ENCODE results near the gene TCEAL3.

DNA sequence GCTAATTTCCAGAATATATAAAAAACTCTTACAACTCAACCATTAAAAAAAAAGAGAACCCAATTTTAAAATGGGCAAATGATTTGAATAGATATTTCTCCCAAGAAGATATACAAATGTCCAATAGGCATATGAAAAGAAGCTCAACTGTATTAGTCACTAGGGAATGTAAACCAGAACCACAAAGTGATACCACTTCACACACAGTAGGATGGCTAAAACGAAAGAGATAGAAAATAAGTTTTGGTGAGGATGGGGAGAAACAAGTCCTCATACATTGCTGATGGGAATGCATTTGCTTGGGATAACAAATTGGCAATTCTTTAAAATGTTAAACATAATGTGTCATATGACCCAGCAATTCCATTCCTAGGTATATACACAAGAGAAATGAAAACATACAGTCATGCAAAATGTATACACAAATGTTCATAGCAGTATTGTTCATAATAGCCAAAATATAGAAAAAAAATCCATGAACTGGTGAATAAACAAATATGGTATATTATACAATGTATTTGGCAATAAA lies 5.7 kb downstream of the TCEAL3 start:
- TF ChIP-seq, protein P1, sequence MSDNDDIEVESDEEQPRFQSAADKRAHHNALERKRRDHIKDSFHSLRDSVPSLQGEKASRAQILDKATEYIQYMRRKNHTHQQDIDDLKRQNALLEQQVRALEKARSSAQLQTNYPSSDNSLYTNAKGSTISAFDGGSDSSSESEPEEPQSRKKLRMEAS (IDR thresholded peaks at IDR 0.05; ENCODE audit: low read depth), result no peak
- TF ChIP-seq, protein P2, sequence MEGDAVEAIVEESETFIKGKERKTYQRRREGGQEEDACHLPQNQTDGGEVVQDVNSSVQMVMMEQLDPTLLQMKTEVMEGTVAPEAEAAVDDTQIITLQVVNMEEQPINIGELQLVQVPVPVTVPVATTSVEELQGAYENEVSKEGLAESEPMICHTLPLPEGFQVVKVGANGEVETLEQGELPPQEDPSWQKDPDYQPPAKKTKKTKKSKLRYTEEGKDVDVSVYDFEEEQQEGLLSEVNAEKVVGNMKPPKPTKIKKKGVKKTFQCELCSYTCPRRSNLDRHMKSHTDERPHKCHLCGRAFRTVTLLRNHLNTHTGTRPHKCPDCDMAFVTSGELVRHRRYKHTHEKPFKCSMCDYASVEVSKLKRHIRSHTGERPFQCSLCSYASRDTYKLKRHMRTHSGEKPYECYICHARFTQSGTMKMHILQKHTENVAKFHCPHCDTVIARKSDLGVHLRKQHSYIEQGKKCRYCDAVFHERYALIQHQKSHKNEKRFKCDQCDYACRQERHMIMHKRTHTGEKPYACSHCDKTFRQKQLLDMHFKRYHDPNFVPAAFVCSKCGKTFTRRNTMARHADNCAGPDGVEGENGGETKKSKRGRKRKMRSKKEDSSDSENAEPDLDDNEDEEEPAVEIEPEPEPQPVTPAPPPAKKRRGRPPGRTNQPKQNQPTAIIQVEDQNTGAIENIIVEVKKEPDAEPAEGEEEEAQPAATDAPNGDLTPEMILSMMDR (IDR thresholded peaks at IDR 0.05), result no peak
- no peak for TF ChIP-seq POLR2AphosphoS5 (IDR thresholded peaks at IDR 0.05; ENCODE audit: low read depth, low read length)
- TF ChIP-seq, protein P3, sequence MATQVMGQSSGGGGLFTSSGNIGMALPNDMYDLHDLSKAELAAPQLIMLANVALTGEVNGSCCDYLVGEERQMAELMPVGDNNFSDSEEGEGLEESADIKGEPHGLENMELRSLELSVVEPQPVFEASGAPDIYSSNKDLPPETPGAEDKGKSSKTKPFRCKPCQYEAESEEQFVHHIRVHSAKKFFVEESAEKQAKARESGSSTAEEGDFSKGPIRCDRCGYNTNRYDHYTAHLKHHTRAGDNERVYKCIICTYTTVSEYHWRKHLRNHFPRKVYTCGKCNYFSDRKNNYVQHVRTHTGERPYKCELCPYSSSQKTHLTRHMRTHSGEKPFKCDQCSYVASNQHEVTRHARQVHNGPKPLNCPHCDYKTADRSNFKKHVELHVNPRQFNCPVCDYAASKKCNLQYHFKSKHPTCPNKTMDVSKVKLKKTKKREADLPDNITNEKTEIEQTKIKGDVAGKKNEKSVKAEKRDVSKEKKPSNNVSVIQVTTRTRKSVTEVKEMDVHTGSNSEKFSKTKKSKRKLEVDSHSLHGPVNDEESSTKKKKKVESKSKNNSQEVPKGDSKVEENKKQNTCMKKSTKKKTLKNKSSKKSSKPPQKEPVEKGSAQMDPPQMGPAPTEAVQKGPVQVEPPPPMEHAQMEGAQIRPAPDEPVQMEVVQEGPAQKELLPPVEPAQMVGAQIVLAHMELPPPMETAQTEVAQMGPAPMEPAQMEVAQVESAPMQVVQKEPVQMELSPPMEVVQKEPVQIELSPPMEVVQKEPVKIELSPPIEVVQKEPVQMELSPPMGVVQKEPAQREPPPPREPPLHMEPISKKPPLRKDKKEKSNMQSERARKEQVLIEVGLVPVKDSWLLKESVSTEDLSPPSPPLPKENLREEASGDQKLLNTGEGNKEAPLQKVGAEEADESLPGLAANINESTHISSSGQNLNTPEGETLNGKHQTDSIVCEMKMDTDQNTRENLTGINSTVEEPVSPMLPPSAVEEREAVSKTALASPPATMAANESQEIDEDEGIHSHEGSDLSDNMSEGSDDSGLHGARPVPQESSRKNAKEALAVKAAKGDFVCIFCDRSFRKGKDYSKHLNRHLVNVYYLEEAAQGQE (IDR thresholded peaks at IDR 0.05; ENCODE audit: low read depth, low read length), result no peak
- TF ChIP-seq, protein P4, sequence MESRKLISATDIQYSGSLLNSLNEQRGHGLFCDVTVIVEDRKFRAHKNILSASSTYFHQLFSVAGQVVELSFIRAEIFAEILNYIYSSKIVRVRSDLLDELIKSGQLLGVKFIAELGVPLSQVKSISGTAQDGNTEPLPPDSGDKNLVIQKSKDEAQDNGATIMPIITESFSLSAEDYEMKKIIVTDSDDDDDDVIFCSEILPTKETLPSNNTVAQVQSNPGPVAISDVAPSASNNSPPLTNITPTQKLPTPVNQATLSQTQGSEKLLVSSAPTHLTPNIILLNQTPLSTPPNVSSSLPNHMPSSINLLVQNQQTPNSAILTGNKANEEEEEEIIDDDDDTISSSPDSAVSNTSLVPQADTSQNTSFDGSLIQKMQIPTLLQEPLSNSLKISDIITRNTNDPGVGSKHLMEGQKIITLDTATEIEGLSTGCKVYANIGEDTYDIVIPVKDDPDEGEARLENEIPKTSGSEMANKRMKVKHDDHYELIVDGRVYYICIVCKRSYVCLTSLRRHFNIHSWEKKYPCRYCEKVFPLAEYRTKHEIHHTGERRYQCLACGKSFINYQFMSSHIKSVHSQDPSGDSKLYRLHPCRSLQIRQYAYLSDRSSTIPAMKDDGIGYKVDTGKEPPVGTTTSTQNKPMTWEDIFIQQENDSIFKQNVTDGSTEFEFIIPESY (IDR thresholded peaks at IDR 0.05; ENCODE audit: borderline replicate concordance, low read depth), result no peak
- no peak for TF ChIP-seq ELF1 (IDR thresholded peaks at IDR 0.05)
- TF ChIP-seq, protein P5, sequence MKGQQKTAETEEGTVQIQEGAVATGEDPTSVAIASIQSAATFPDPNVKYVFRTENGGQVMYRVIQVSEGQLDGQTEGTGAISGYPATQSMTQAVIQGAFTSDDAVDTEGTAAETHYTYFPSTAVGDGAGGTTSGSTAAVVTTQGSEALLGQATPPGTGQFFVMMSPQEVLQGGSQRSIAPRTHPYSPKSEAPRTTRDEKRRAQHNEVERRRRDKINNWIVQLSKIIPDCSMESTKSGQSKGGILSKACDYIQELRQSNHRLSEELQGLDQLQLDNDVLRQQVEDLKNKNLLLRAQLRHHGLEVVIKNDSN (IDR thresholded peaks at IDR 0.05; ENCODE audit: borderline replicate concordance, low read depth), result no peak
- no peak for TF ChIP-seq SIN3A (IDR thresholded peaks at IDR 0.05; ENCODE audit: borderline replicate concordance, low read depth, low read length)
- TF ChIP-seq TAF1 (IDR thresholded peaks at IDR 0.05; ENCODE audit: borderline replicate concordance, low read depth, low read length), result no peak
